HCT116 (cell line): ENCODE data around the gene KCNK4. TPM values are rescaled to one million over a fixed set of nuclear protein-coding genes. Genes with fewer than 3 reads are reported as not detected.

Source experiments
- ATAC-seq: fragments of 200-7000 bp; cut with Tn5 transposase; 2 replicates; pipeline ENCODE4 v1.9.1; 2020; ENCODE audit warnings: mild to moderate bottlenecking, moderate library complexity
- BruUV-seq: library from RNA; stranded (reverse); fragments of 400-500 nt; replicated peaks from 2 replicates; lab custom pipeline; 2021; lab: Mats Ljungman, UMichigan
- CTCF ChIA-PET: fragments of 300-600 bp; sonication (Branson Sonifier 250); formaldehyde crosslinking; loops from one replicate; lab custom pipeline; 2021; ENCODE audit warnings: antibody characterized with exemption; lab: Charles Lee
- POLR2A ChIA-PET: fragments of 300-600, 350-600 bp; sonication (Branson Sonifier 250); formaldehyde crosslinking; loops from one replicate; lab custom pipeline; 2021; ENCODE audit warnings: antibody characterized with exemption; lab: Charles Lee
- RAD21 ChIA-PET, 2 experiments: fragments of 300-600 bp; sonication (Branson Sonifier 250); formaldehyde crosslinking; loops; one replicate each; lab custom pipeline; 2023; ENCODE audit warnings: low total read pairs in 2 of 2; ENCODE audit not compliant: uncharacterized antibody in 2 of 2, unreplicated experiment in 2 of 2, low non-redundant PET in 1 of 2; lab: Charles Lee
- DNase-seq: peaks from one replicate; pipeline ENCODE4 v3.0.0-alpha.2; 2010; ENCODE audit warnings: low read depth, low spot score
- H2AFZ ChIP-seq: fragments of 200-600 bp; shearing (Covaris generic), sonication (generic); 2 replicates; pipeline ENCODE4 v1.6.1; 2017; ENCODE audit warnings: low read depth, mixed run types, mixed read lengths, antibody characterized with exemption, low read length; ENCODE audit not compliant: poor library complexity, severe bottlenecking
- H3K27ac ChIP-seq: 2 replicates; pipeline ENCODE4 v1.5.1; 2012; ENCODE audit warnings: low read depth, low read length
- H3K27me3 ChIP-seq: fragments of 200-600 bp; sonication (generic); 2 replicates; pipeline ENCODE4 v1.6.1; 2016; ENCODE audit warnings: mixed run types, low read length, mixed read lengths; ENCODE audit not compliant: insufficient read depth
- H3K36me3 ChIP-seq, 2 experiments: fragments of 200-500 bp in 1 of 2; fragments of 200-600 bp in 1 of 2; sonication (Bioruptor generic) in 1 of 2; sonication (generic) in 1 of 2; 2 replicates each; pipeline versions ENCODE4 v1.5.1 to v1.6.1; 2014 to 2016; ENCODE audit warnings: low read length in 2 of 2, inconsistent platforms in 1 of 2, mixed read lengths in 1 of 2, mixed run types in 1 of 2; ENCODE audit not compliant: insufficient read depth in 2 of 2, control insufficient read depth in 1 of 2
- H3K4me1 ChIP-seq, 2 experiments: fragments of 200-600 bp in 1 of 2; sonication (generic) in 1 of 2; 2 replicates each; pipeline versions ENCODE4 v1.5.1 to v1.6.1; 2012 to 2017; ENCODE audit warnings: low read length in 2 of 2, inconsistent platforms in 1 of 2, mild to moderate bottlenecking in 1 of 2, mixed read lengths in 1 of 2, mixed run types in 1 of 2, moderate library complexity in 1 of 2; ENCODE audit not compliant: insufficient read depth in 2 of 2, control insufficient read depth in 1 of 2
- H3K4me2 ChIP-seq: fragments of 200-600 bp; sonication (generic); 2 replicates; pipeline ENCODE4 v1.6.1; 2017; ENCODE audit warnings: mixed run types, low read length, mixed read lengths
- H3K4me3 ChIP-seq, 2 experiments: fragments of 200-600 bp in 1 of 2; sonication (generic) in 1 of 2; replicated peaks in 1 of 2; 2 replicates each; pipeline ENCODE4 v1.5.1; 2011 to 2016; ENCODE audit warnings: low read length in 2 of 2, control low read depth in 1 of 2, low read depth in 1 of 2, mild to moderate bottlenecking in 1 of 2, mixed read lengths in 1 of 2, mixed run types in 1 of 2
- H3K79me2 ChIP-seq: fragments of 200-600 bp; sonication (generic); 2 replicates; pipeline ENCODE4 v1.6.1; 2017; ENCODE audit warnings: mild to moderate bottlenecking, mixed run types, low read length, moderate library complexity, mixed read lengths; ENCODE audit not compliant: insufficient read depth
- H3K9ac ChIP-seq: fragments of 200-600 bp; sonication (generic); 2 replicates; pipeline ENCODE4 v1.6.1; 2016; ENCODE audit warnings: low read length, mixed read lengths
- H3K9me2 ChIP-seq: fragments of 200-600 bp; sonication (generic), shearing (Covaris generic); 2 replicates; pipeline ENCODE4 v1.6.1; 2017; ENCODE audit warnings: mixed run types, mild to moderate bottlenecking, moderate library complexity; ENCODE audit not compliant: insufficient read depth
- H3K9me3 ChIP-seq, 2 experiments: fragments of 200-500 bp in 1 of 2; fragments of 200-600 bp in 1 of 2; sonication (Bioruptor generic) in 1 of 2; sonication (generic) in 1 of 2; 2 replicates each; pipeline ENCODE4 v1.6.1; 2014 to 2017; ENCODE audit warnings: low read length in 2 of 2, mixed read lengths in 2 of 2, inconsistent platforms in 1 of 2, low read depth in 1 of 2, mild to moderate bottlenecking in 1 of 2, mixed run types in 1 of 2, moderate library complexity in 1 of 2; ENCODE audit not compliant: control insufficient read depth in 1 of 2, insufficient read depth in 1 of 2
- H4K20me1 ChIP-seq: fragments of 200-600 bp; sonication (generic), shearing (Covaris generic); 2 replicates; pipeline ENCODE4 v1.6.1; 2017; ENCODE audit warnings: mixed run types, mild to moderate bottlenecking, moderate library complexity; ENCODE audit not compliant: insufficient read depth
- ATF3 ChIP-seq: IDR thresholded peaks from 2 replicates; pipeline ENCODE4 v1.6.1; 2012
- CEBPB ChIP-seq: IDR thresholded peaks from 2 replicates; pipeline ENCODE4 v1.6.1; 2012; ENCODE audit warnings: low read depth
- ELF1 ChIP-seq: IDR thresholded peaks from 2 replicates; pipeline ENCODE4 v1.6.1; 2012; ENCODE audit warnings: low read depth, borderline replicate concordance
- EZH2 ChIP-seq: fragments of 200-600 bp; sonication (generic); IDR thresholded peaks from 2 replicates; pipeline ENCODE4 v1.6.1; 2017; ENCODE audit warnings: antibody characterized with exemption, mixed run types
- MAX ChIP-seq: IDR thresholded peaks from 2 replicates; pipeline ENCODE4 v1.6.1; 2012
- POLR2A ChIP-seq: IDR thresholded peaks from 2 replicates; pipeline ENCODE4 v1.7.0; 2011; ENCODE audit warnings: borderline replicate concordance; ENCODE audit not compliant: insufficient read depth, insufficient read length; ENCODE audit errors: extremely low read depth
- POLR2AphosphoS5 ChIP-seq: IDR thresholded peaks from 2 replicates; pipeline ENCODE4 v1.6.1; 2011; ENCODE audit warnings: mild to moderate bottlenecking, low read depth, low read length, moderate library complexity
- RAD21 ChIP-seq: IDR thresholded peaks from 2 replicates; pipeline ENCODE4 v1.6.1; 2012; ENCODE audit warnings: low read depth, mild to moderate bottlenecking
- REST ChIP-seq: IDR thresholded peaks from 2 replicates; pipeline ENCODE4 v1.6.1; 2012; ENCODE audit warnings: low read depth
- SIN3A ChIP-seq: IDR thresholded peaks from 2 replicates; pipeline ENCODE4 v1.6.1; 2012; ENCODE audit warnings: low read depth
- ZNF274 ChIP-seq: fragments of 200-500 bp; sonication (Bioruptor generic); IDR thresholded peaks from 2 replicates; pipeline ENCODE4 v1.6.1; 2014; ENCODE audit warnings: mild to moderate bottlenecking, low read depth, low read length, inconsistent platforms
- intact Hi-C: fragments of 100-400 bp; cut with micrococcal nuclease; formaldehyde crosslinking; loops from 2 replicates; pipeline ENCODE4 v1.10.0; 2022
- total RNA-seq: library from RNA; stranded (reverse); gene quantifications from one replicate; pipeline ENCODE4 v1.2.1, GENCODE V29; 2021; ENCODE audit not compliant: unreplicated experiment

The KCNK4 gene
- total RNA-seq, 1 experiment from 2014 or later: not detected

DNA sequence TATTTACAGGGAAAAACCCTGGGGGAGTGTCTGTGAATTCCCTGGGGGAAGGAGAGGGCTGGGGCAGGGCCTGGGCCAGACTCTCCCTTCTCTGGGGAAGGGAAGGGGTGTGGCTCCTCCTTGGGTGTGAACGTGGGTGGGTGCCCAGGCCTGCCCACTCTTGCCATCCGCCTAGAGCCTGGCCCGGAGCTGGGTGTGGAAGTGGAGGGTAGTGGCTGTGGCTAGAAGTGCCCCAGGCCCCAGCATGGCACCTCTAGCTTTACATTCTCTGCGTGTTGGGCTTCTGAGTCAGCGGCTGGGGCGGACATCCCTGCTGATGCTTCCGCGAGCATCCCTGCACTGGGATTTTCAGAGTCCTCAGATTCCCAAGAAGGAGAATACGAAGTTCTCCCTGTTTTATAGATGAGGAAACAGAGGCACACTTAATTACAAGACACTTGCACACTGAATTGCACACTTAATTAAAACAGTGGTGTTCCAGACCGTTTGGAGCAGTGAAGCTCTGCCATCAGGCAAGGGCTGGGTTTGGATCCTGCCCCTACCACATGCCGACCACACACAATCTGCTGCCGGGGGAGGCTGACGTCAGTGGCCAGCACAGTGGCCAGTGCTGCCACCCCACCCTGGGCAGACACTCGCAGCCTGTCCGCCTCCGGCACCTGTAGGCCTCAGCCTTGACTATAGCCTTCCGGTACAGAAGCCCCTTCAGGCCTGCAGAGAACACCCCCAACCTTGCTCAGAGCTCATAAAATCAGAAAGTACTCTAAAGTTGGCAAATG is 14.3 kb upstream of the KCNK4 start:
- Histone ChIP-seq H3K9ac (no peak overlapping the region), H3K27me3 (no peaks in the 10 kb centered on the region), H3K9me2 (no peaks in the 10 kb centered on the region), H2AFZ (no peak overlapping the region), H3K4me2 (no peak overlapping the region), H3K79me2 (peaks cover 3% of the 10 kb centered on the region; the same call in 1 of the 2 replicates), H3K4me3 (no peak overlapping the region), H3K36me3 (no peaks in the 10 kb centered on the region; a peak in 1 of 4 replicates), H3K9me3 (no peaks in the 10 kb centered on the region), H3K27ac (no peak overlapping the region), H4K20me1 (no peaks in the 10 kb centered on the region), H3K4me1 (peaks cover under 1% of the 10 kb centered on the region in 2 experiments; a peak in 2 of 4 replicates)
- no TSS peak for BruUV-seq
- TF ChIP-seq CEBPB (no peak), ELF1 (no peak), REST (no peak), POLR2A (no peak), EZH2 (no peak), MAX (no peak), RAD21 (no peak), ZNF274 (no peak), SIN3A (no peak), ATF3 (no peak), POLR2AphosphoS5 (no peak)
- intact Hi-C loops: no loop called here
- no peak for DNase-seq
- ATAC-seq: peak; percentile 37; the same call in 1 of the 2 replicates
- ChIA-PET RAD21 (no interaction called here), CTCF (interaction anchor here (1.2 to 1.5 kb wide), 2 partner anchors 24 to 28 kb away, joined by 3 to 4 read pairs; partner anchors contain the start of gene CATSPERZ), POLR2A (no interaction called here)
